Right lobe of liver (tissue), 4 donors: ENCODE measurements around the gene ELMO1.

ENCODE experiments used
- CTCF ChIP-seq, 4 donors: fragments of 200-600 bp in 3 of 4; fragments of 450-650 bp in 1 of 4; IDR thresholded peaks; one replicate each; pipeline versions ENCODE4 v1.5.1 to v1.8.0; 2016 to 2022; ENCODE audit warnings: antibody characterized with exemption in 4 of 4, mild to moderate bottlenecking in 2 of 4
- POLR2A ChIP-seq: fragments of 450-650 bp; IDR thresholded peaks from one replicate; pipeline ENCODE4 v1.6.1; 2017; ENCODE audit warnings: antibody characterized with exemption, mild to moderate bottlenecking
- donor health status: DM: no; HTN: no; CAD: no.
- donor health status: DM: no; HTN: no; CAD: no.
- donor health status: DM: no; HTN: yes; CAD: no.

- TF ChIP-seq POLR2A (no peak), CTCF (IDR thresholded peaks at IDR 0.05) (no peak)
These were observed 641.8 kb downstream of the ELMO1 start for GRCh38 chr7:36806891-36807290.
